OCI-LY1 (cell line): ENCODE data around the gene OMD.

ENCODE experiments used
- H2AFZ ChIP-seq: fragments of 200-600 bp; sonication (generic), shearing (Covaris generic); 2 replicates; pipeline ENCODE4 v1.6.0; 2014; ENCODE audit warnings: antibody characterized with exemption, mild to moderate bottlenecking, low read length
- H3F3A ChIP-seq: fragments of 200-600 bp; sonication (generic), shearing (Covaris generic); 2 replicates; pipeline ENCODE4 v1.6.0; 2014; ENCODE audit warnings: mild to moderate bottlenecking, antibody characterized with exemption, low read length, moderate library complexity; ENCODE audit not compliant: insufficient read depth
- H3K27ac ChIP-seq: fragments of 200-600 bp; sonication (generic); 2 replicates; pipeline ENCODE4 v1.5.1; 2014; ENCODE audit warnings: low read length, mixed run types, mild to moderate bottlenecking, low read depth; ENCODE audit not compliant: poor library complexity, severe bottlenecking
- H3K27me3 ChIP-seq: fragments of 200-600 bp; sonication (generic); 2 replicates; pipeline ENCODE4 v1.6.0; 2014; ENCODE audit warnings: antibody characterized with exemption, mild to moderate bottlenecking, low read length, moderate library complexity; ENCODE audit not compliant: insufficient read depth
- H3K36me3 ChIP-seq: fragments of 200-600 bp; sonication (generic); 2 replicates; pipeline ENCODE4 v1.6.1; 2014; ENCODE audit warnings: mild to moderate bottlenecking, antibody characterized with exemption, low read length, moderate library complexity, mixed read lengths; ENCODE audit not compliant: insufficient read depth
- H3K4me1 ChIP-seq: fragments of 200-600 bp; sonication (generic); 2 replicates; pipeline ENCODE4 v1.5.1; 2014; ENCODE audit warnings: mild to moderate bottlenecking, low read length, moderate library complexity; ENCODE audit not compliant: insufficient read depth, severe bottlenecking
- H3K4me2 ChIP-seq: fragments of 200-600 bp; sonication (generic), shearing (Covaris generic); 2 replicates; pipeline ENCODE4 v1.6.1; 2014; ENCODE audit warnings: low read length
- H3K4me3 ChIP-seq: fragments of 200-600 bp; sonication (generic); 2 replicates; pipeline ENCODE4 v1.5.1; 2014; ENCODE audit warnings: low read length, low read depth, mild to moderate bottlenecking, mixed read lengths; ENCODE audit not compliant: poor library complexity, severe bottlenecking
- H3K79me2 ChIP-seq: fragments of 200-600 bp; shearing (Covaris generic); 2 replicates; pipeline ENCODE4 v1.6.1; 2016; ENCODE audit warnings: mixed run types, low read length, mixed read lengths; ENCODE audit not compliant: insufficient read depth
- H3K9ac ChIP-seq: fragments of 200-600 bp; sonication (generic), shearing (Covaris generic); 2 replicates; pipeline ENCODE4 v1.6.1; 2014; ENCODE audit warnings: mild to moderate bottlenecking, low read length, mixed read lengths
- H3K9me2 ChIP-seq: fragments of 200-600 bp; sonication (generic), shearing (Covaris generic); 2 replicates; pipeline ENCODE4 v1.6.1; 2014; ENCODE audit warnings: low read depth, mild to moderate bottlenecking, low read length, mixed read lengths
- H3K9me3 ChIP-seq: fragments of 200-600 bp; shearing (Covaris generic); 2 replicates; pipeline ENCODE4 v1.6.1; 2014; ENCODE audit warnings: low read length, mixed read lengths
- H4K20me1 ChIP-seq: fragments of 200-600 bp; sonication (generic), shearing (Covaris generic); 2 replicates; pipeline ENCODE4 v1.6.0; 2016; ENCODE audit warnings: mild to moderate bottlenecking, low read length; ENCODE audit not compliant: insufficient read depth
- EZH2 ChIP-seq: fragments of 200-600 bp; sonication (generic), shearing (Covaris generic); IDR thresholded peaks from 2 replicates; pipeline ENCODE4 v1.8.0; 2017; ENCODE audit warnings: borderline replicate concordance, mixed run types, mild to moderate bottlenecking, antibody characterized with exemption, low read length, moderate library complexity, mixed read lengths
- TF ChIP-seq, protein P1 (sequence below): fragments of 200-600 bp; sonication (generic), shearing (Covaris generic); IDR thresholded peaks from 2 replicates; pipeline ENCODE4 v1.5.1; 2017; ENCODE audit warnings: mild to moderate bottlenecking, antibody characterized with exemption, low read length, moderate library complexity, mixed read lengths

The OMD gene

GRCh38 chr9:92455217-92455616 is 30.9 kb upstream of the OMD start:
- Histone ChIP-seq H3K4me1 (no peaks in the 10 kb centered on the region), H3K27me3 (no peaks in the 10 kb centered on the region), H3F3A (no peaks in the 10 kb centered on the region), H3K4me3 (no peak overlapping the region), H3K9ac (no peak overlapping the region), H3K79me2 (no peaks in the 10 kb centered on the region), H3K36me3 (no peaks in the 10 kb centered on the region), H3K9me3 (no peaks in the 10 kb centered on the region), H2AFZ (no peak overlapping the region), H3K4me2 (no peak overlapping the region), H3K9me2 (no peaks in the 10 kb centered on the region), H4K20me1 (no peaks in the 10 kb centered on the region), H3K27ac (no peak overlapping the region)
- TF ChIP-seq EZH2, result no peak
- TF ChIP-seq, protein P1, sequence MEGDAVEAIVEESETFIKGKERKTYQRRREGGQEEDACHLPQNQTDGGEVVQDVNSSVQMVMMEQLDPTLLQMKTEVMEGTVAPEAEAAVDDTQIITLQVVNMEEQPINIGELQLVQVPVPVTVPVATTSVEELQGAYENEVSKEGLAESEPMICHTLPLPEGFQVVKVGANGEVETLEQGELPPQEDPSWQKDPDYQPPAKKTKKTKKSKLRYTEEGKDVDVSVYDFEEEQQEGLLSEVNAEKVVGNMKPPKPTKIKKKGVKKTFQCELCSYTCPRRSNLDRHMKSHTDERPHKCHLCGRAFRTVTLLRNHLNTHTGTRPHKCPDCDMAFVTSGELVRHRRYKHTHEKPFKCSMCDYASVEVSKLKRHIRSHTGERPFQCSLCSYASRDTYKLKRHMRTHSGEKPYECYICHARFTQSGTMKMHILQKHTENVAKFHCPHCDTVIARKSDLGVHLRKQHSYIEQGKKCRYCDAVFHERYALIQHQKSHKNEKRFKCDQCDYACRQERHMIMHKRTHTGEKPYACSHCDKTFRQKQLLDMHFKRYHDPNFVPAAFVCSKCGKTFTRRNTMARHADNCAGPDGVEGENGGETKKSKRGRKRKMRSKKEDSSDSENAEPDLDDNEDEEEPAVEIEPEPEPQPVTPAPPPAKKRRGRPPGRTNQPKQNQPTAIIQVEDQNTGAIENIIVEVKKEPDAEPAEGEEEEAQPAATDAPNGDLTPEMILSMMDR, result peak; percentile 61

DNA sequence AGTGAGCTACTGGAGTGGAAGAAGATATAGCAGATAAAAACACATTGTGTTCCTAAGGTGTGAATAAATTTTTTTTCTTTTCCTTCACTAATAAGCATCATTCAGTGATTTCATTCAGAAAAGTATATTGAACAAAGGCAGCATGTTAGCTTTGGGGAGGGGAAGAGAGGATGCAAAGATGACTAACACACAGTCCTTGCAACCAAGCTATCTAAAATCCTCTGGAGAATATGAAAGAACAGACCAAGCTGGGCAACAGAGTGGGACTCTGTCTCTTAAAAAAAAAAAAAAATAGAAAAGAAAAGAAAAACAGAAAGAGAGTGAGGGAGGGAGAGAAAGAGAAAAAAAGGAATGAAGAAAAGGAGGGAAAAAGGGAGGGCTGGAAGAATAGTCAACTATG is 22.3 kb upstream of the OMD start:
- H3K9me2 ChIP-seq, result no peaks in the 10 kb centered on the region
- H3K4me1 ChIP-seq, result no peaks in the 10 kb centered on the region
- TF ChIP-seq EZH2, result no peak
- TF ChIP-seq, protein P1, result no peak
- H3K27me3 ChIP-seq, result no peaks in the 10 kb centered on the region
- no peak overlapping the region for H3K4me2 ChIP-seq
- no peaks in the 10 kb centered on the region for H3K79me2 ChIP-seq
- no peaks in the 10 kb centered on the region for H3K36me3 ChIP-seq
- no peak overlapping the region for H3K27ac ChIP-seq
- H3K4me3 ChIP-seq, result no peak overlapping the region
- H2AFZ ChIP-seq, result no peak overlapping the region
- H4K20me1 ChIP-seq, result no peaks in the 10 kb centered on the region
- H3F3A ChIP-seq, result no peaks in the 10 kb centered on the region
- H3K9me3 ChIP-seq, result no peaks in the 10 kb centered on the region
- no peak overlapping the region for H3K9ac ChIP-seq

DNA sequence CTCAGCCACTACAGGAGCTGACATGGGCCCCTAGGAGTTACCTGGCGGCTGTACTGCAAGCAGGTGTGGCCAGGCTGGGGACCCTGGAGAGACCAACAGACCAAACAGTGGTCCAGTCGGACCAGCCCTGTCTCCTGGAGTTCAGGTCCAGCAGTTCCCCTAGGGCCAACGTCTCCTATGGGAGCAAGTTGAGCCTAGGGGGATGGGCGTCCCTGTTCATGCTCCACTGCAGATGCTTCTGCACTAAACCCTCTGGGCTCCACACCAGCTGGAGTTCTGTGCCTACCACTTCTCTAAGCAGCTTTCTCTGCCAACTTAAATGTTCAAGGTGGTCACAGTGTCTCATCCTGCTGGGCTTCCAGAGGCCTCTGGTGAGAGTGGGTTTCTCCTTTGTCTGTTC is 20.6 kb upstream of the OMD start:
- no peaks in the 10 kb centered on the region for H3K4me1 ChIP-seq
- no peaks in the 10 kb centered on the region for H3K27me3 ChIP-seq
- H3K9me2 ChIP-seq, result no peaks in the 10 kb centered on the region
- no peak overlapping the region for H3K9ac ChIP-seq
- H3K79me2 ChIP-seq, result no peaks in the 10 kb centered on the region
- no peaks in the 10 kb centered on the region for H4K20me1 ChIP-seq
- H3K4me2 ChIP-seq, result no peak overlapping the region
- no peaks in the 10 kb centered on the region for H3K9me3 ChIP-seq
- H2AFZ ChIP-seq, result no peak overlapping the region
- no peaks in the 10 kb centered on the region for H3F3A ChIP-seq
- no peak overlapping the region for H3K27ac ChIP-seq
- TF ChIP-seq EZH2, result no peak
- TF ChIP-seq, protein P1, result no peak
- H3K4me3 ChIP-seq, result no peak overlapping the region
- no peaks in the 10 kb centered on the region for H3K36me3 ChIP-seq
